CD4-positive, alpha-beta memory T cell (primary cell): ENCODE results near the gene IKZF1. TPM values are rescaled to one million over a fixed set of nuclear protein-coding genes. Genes with fewer than 3 reads are reported as not detected.
A peak's percentile ranks its signal among the peaks of the same experiment; 100 is the strongest.

Experiments
- CTCF ChIA-PET: fragments of 350-600 bp; sonication (Branson Sonifier 250); formaldehyde crosslinking; loops from one replicate; lab custom pipeline; 2021; ENCODE audit warnings: inconsistent platforms; ENCODE audit not compliant: partially characterized antibody; lab: Charles Lee
- POLR2A ChIA-PET: fragments of 350-600 bp; sonication (Branson Sonifier 250); formaldehyde crosslinking; loops from one replicate; lab custom pipeline; 2021; ENCODE audit not compliant: partially characterized antibody; lab: Charles Lee
- DNase-seq, 5 donors: peaks; one replicate each; pipeline versions ENCODE4 v3.0.0 to v3.0.0-alpha.2; 2020 to 2022; ENCODE audit warnings: mixed read lengths in 1 of 5
- H3K27ac ChIP-seq: one replicate; pipeline ENCODE4 v1.7.0; 2013; ENCODE audit warnings: low read depth, low read length
- H3K27me3 ChIP-seq: 2 replicates; pipeline ENCODE4 v1.7.0; 2013; ENCODE audit warnings: mild to moderate bottlenecking, low read length, moderate library complexity; ENCODE audit not compliant: insufficient read depth
- H3K36me3 ChIP-seq: 2 replicates; pipeline ENCODE4 v1.7.0; 2013; ENCODE audit warnings: mild to moderate bottlenecking, low read length, moderate library complexity; ENCODE audit not compliant: insufficient read depth
- H3K4me1 ChIP-seq: 2 replicates; pipeline ENCODE4 v1.7.0; 2013; ENCODE audit warnings: mild to moderate bottlenecking, low read length, moderate library complexity; ENCODE audit not compliant: insufficient read depth
- H3K4me3 ChIP-seq, 2 donors: one replicate each; pipeline ENCODE4 v1.7.0; 2013; ENCODE audit warnings: low read length in 2 of 2, mild to moderate bottlenecking in 1 of 2
- H3K9me3 ChIP-seq, 2 donors: one replicate each; pipeline ENCODE4 v1.7.0; 2013; ENCODE audit warnings: low read length in 2 of 2, control low read depth in 1 of 2; ENCODE audit not compliant: control insufficient read depth in 1 of 2
- H3K27ac Mint-ChIP-seq, 7 donors: one replicate each; pipeline ENCODE4 v1.8.0; 2020 to 2021; ENCODE audit warnings: mixed read lengths in 7 of 7, mild to moderate bottlenecking in 6 of 7, inconsistent platforms in 3 of 7, moderate library complexity in 3 of 7
- H3K27me3 Mint-ChIP-seq, 2 donors: one replicate each; pipeline ENCODE4 v1.8.0; 2020 to 2021; ENCODE audit warnings: mixed read lengths in 2 of 2
- H3K36me3 Mint-ChIP-seq, 2 donors: one replicate each; pipeline ENCODE4 v1.8.0; 2020 to 2021; ENCODE audit warnings: mixed read lengths in 2 of 2, inconsistent platforms in 1 of 2, mild to moderate bottlenecking in 1 of 2
- H3K4me1 Mint-ChIP-seq, 4 donors: one replicate each; pipeline ENCODE4 v1.8.0; 2020 to 2021; ENCODE audit warnings: mixed read lengths in 4 of 4, mild to moderate bottlenecking in 1 of 4
- H3K4me3 Mint-ChIP-seq, 8 donors: one replicate each; pipeline ENCODE4 v1.8.0; 2020 to 2021; ENCODE audit warnings: mixed read lengths in 8 of 8, mild to moderate bottlenecking in 7 of 8, moderate library complexity in 6 of 8, inconsistent platforms in 3 of 8
- H3K9me3 Mint-ChIP-seq, 8 donors: one replicate each; pipeline ENCODE4 v1.8.0; 2020 to 2021; ENCODE audit warnings: mixed read lengths in 8 of 8, mild to moderate bottlenecking in 5 of 8, inconsistent platforms in 3 of 8, moderate library complexity in 1 of 8
- intact Hi-C: fragments of 100-400 bp; cut with micrococcal nuclease; formaldehyde crosslinking; loops from one replicate; pipeline ENCODE4 v1.15.1; 2023
- polyA plus RNA-seq, 2 donors: library from polyadenylated mRNA; unstranded; fragments of 300-500 nt; fragmentation: Illumina TruSeq; gene quantifications; one replicate each; pipeline ENCODE4 v1.2.3, GENCODE V29; 2021
- total RNA-seq, 2 experiments: library from RNA; stranded (reverse); gene quantifications; one replicate each; pipeline ENCODE4 v1.2.3, GENCODE V29; 2021

Gene IKZF1
- total and polyA plus RNA-seq, 4 experiments from 2014 or later = 116 to 479 (median 381) TPM

DNA sequence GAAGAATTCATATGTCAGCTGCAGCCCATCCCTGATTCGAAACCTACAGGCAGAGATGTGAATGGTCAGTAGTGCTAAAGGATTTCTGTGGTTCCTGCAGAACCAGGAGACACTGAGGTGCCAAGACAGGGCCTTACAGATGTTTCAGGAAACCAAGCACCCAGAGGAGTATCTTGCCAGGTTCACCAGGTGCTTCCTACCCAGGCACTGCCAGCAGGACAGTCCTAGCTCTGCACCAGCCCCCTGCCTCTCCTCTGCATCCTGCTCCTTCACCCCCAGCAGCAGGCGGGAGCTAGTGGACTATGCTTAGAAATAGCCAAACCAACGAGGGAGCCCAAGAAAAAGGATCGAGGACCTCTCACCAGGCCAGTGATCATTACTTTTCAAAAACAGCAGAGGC, 4.2 kb upstream of the IKZF1 start:
- Mint-ChIP-seq H3K36me3 (peaks cover 5 to 10% of the 10 kb centered on the region in 2 donors), H3K27me3 (no peaks in the 10 kb centered on the region)
- CTCF ChIA-PET = interaction anchor here (0.7 to 2.9 kb wide), 5 partner anchors 17 to 94 kb away, joined by 3 to 17 read pairs (median 6); no protein-coding TSS in a partner anchor

DNA sequence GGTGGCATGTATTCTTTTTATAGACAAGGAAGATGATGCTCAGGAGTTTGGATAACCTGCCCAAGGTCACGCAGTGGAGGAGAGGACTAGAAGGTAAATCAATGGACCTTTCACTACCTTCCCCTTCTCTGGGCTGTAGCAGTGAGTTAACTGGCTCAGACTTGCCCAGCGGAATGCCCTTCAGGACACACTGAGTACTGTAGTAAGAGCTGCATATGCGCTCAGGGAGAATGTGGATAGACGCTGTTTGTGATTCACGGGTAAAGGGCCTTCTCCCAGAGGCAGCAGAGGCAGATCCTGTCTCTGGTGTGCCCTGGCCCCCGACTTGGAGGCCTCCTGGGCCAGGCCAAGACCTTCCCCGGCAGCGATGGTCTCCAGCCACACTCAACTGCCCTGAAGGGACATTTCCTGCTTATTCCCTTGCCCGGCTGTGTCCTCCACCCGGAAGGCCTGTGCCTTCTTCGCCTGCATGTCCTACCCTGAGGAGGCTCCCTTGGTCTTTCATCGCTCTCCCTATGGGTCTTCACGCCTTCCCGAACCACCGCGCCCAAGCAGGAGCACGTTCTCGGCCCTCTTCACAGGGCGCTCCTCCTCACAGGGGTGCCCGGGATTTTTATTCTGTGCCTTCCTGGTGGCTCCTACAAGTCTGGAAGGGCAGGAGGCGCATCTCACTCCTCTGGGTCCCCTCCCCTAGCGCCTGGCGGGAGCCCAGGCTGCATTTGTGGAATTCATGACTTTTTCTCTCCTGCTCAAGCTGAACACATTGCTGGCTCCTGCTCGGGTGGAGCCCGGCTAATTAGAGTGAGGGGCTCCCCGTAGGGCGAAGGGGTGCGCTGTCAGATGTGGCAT, 1.8 kb upstream of the IKZF1 start:
- Mint-ChIP-seq H3K27ac (peak overlapping the region; percentile 87 to 98 (median 90)), H3K9me3 (peaks cover 0 to 4% (median 2%) of the 10 kb centered on the region in 8 donors), H3K4me1 (peaks cover 23 to 61% (median 38%) of the 10 kb centered on the region in 4 donors), H3K27me3 (no peaks in the 10 kb centered on the region), H3K4me3 (peak overlapping the region; percentile 87 to 93 (median 90)), H3K36me3 (peaks cover 26 to 33% of the 10 kb centered on the region in 2 donors)
- no peaks in the 10 kb centered on the region for H3K36me3 ChIP-seq
- peak overlapping the region; percentile 54 for H3K27ac ChIP-seq
- peaks cover 37% of the 10 kb centered on the region for H3K4me1 ChIP-seq
- no peaks in the 10 kb centered on the region for H3K27me3 ChIP-seq
- H3K9me3 ChIP-seq = no peaks in the 10 kb centered on the region
- no peak for DNase-seq
- ChIA-PET POLR2A (interaction anchor here (1.0 to 32.3 kb wide), 6 partner anchors 20 to 93 kb away, joined by 3 to 2673 read pairs (median 625); no protein-coding TSS in a partner anchor), CTCF (interaction anchor here (14.9 kb wide), 1 partner anchor 98 kb away, joined by 173 read pairs; no protein-coding TSS in a partner anchor)
- peak overlapping the region; percentile 21 to 56 for H3K4me3 ChIP-seq
- intact Hi-C loops = loop anchor here (1.0 kb wide), 1 partner anchor 9 kb away; no protein-coding TSS in a partner anchor

More for the DNA sequence above, 4.2 kb upstream of the IKZF1 start:
- H3K36me3 ChIP-seq = no peaks in the 10 kb centered on the region
- Mint-ChIP-seq H3K4me3 (peak overlapping the region in 7 of 8 donors; percentile 31 to 75 (median 60)), H3K27ac (peak overlapping the region; percentile 15 to 90 (median 78)), H3K4me1 (peaks cover 27 to 61% (median 49%) of the 10 kb centered on the region in 4 donors), H3K9me3 (peaks cover 0 to 4% (median 2%) of the 10 kb centered on the region in 8 donors)
- POLR2A ChIA-PET = interaction anchor here (1.0 to 31.2 kb wide), 9 partner anchors 7 to 361 kb away, joined by 3 to 945 read pairs (median 6); no protein-coding TSS in a partner anchor
- H3K4me1 ChIP-seq = peaks cover 40% of the 10 kb centered on the region
- no peaks in the 10 kb centered on the region for H3K9me3 ChIP-seq
- DNase-seq = no peak
- no peak overlapping the region for H3K27ac ChIP-seq
- intact Hi-C loops = no loop called here
- no peaks in the 10 kb centered on the region for H3K27me3 ChIP-seq
- H3K4me3 ChIP-seq = no peak overlapping the region

GRCh38 chr7:50303335-50304128, 984 bp upstream of the IKZF1 start:
- Histone ChIP-seq H3K27me3 (no peaks in the 10 kb centered on the region), H3K4me1 (peaks cover 45% of the 10 kb centered on the region), H3K9me3 (no peaks in the 10 kb centered on the region), H3K27ac (peak overlapping the region; percentile 90), H3K4me3 (peak overlapping the region; percentile 21 to 86), H3K36me3 (no peaks in the 10 kb centered on the region)
- POLR2A ChIA-PET = interaction anchor here (1.0 to 32.3 kb wide), 7 partner anchors 19 to 94 kb away, joined by 3 to 2673 read pairs (median 575); no protein-coding TSS in a partner anchor
- peaks cover 0 to 4% (median 2%) of the 10 kb centered on the region in 8 donors for H3K9me3 Mint-ChIP-seq
- CTCF ChIA-PET = interaction anchor here (1.8 to 14.9 kb wide), 4 partner anchors 31 to 99 kb away, joined by 5 to 336 read pairs (median 99); no protein-coding TSS in a partner anchor
- DNase-seq = peak in 3 of 5 donors; percentile 51 to 63 (median 56)
- intact Hi-C loops = loop anchor here (1.0 kb wide), 1 partner anchor 10 kb away; no protein-coding TSS in a partner anchor
- no peaks in the 10 kb centered on the region for H3K27me3 Mint-ChIP-seq
- H3K36me3 Mint-ChIP-seq = peaks cover 33 to 37% of the 10 kb centered on the region in 2 donors
- H3K4me1 Mint-ChIP-seq = peaks cover 28 to 68% (median 44%) of the 10 kb centered on the region in 4 donors
- peak overlapping the region; percentile 87 to 99 (median 92) for H3K4me3 Mint-ChIP-seq
- peak overlapping the region; percentile 87 to 98 (median 90) for H3K27ac Mint-ChIP-seq

- Mint-ChIP-seq H3K4me1 (peaks cover 30 to 71% (median 43%) of the 10 kb centered on the region in 4 donors), H3K4me3 (peak overlapping the region; percentile 97 to 100 (median 100)), H3K27me3 (no peaks in the 10 kb centered on the region), H3K36me3 (peaks cover 43 to 46% of the 10 kb centered on the region in 2 donors), H3K9me3 (peaks cover 0 to 4% (median 2%) of the 10 kb centered on the region in 8 donors), H3K27ac (peak overlapping the region in 6 of 7 donors; percentile 93 to 99 (median 97))
- Histone ChIP-seq H3K4me1 (peaks cover 57% of the 10 kb centered on the region), H3K27me3 (no peaks in the 10 kb centered on the region), H3K36me3 (peaks cover 4% of the 10 kb centered on the region), H3K9me3 (no peaks in the 10 kb centered on the region), H3K27ac (peak overlapping the region; percentile 90), H3K4me3 (peak overlapping the region; percentile 86 to 96)
- POLR2A ChIA-PET = interaction anchor here (0.6 to 32.3 kb wide), 18 partner anchors 11 to 212 kb away, joined by 3 to 2673 read pairs (median 5); no protein-coding TSS in a partner anchor
- intact Hi-C loops = loop anchor here (1.0 kb wide), 1 partner anchor 39 kb away; no protein-coding TSS in a partner anchor
- DNase-seq = peak; percentile 43 to 81 (median 70)
- CTCF ChIA-PET = interaction anchor here (0.6 to 14.9 kb wide), 14 partner anchors 9 to 161 kb away, joined by 3 to 336 read pairs (median 6); no protein-coding TSS in a partner anchor
Observed at GRCh38 chr7:50304911-50305582, 531 bp downstream of the IKZF1 start.

- intact Hi-C loops = loop anchor here (1.0 to 2.0 kb wide), 2 partner anchors 40 to 55 kb away; no protein-coding TSS in a partner anchor
- H3K36me3 Mint-ChIP-seq = peaks cover 43 to 52% of the 10 kb centered on the region in 2 donors
- CTCF ChIA-PET = interaction anchor here (0.6 to 14.9 kb wide), 16 partner anchors 8 to 162 kb away, joined by 3 to 336 read pairs (median 7); no protein-coding TSS in a partner anchor
Observed at GRCh38 chr7:50305583-50306493, 1.3 kb downstream of the IKZF1 start.

More at GRCh38 chr7:50305583-50306493, 1.3 kb downstream of the IKZF1 start:
- H3K36me3 ChIP-seq = peaks cover 4% of the 10 kb centered on the region
- peaks cover 0 to 4% (median 2%) of the 10 kb centered on the region in 8 donors for H3K9me3 Mint-ChIP-seq
- peak overlapping the region; percentile 97 to 100 (median 100) for H3K4me3 Mint-ChIP-seq
- H3K9me3 ChIP-seq = no peaks in the 10 kb centered on the region
- peak overlapping the region in 6 of 7 donors; percentile 93 to 99 (median 98) for H3K27ac Mint-ChIP-seq
- H3K27ac ChIP-seq = peak overlapping the region; percentile 90
- POLR2A ChIA-PET = interaction anchor here (1.1 to 32.3 kb wide), 17 partner anchors 8 to 112 kb away, joined by 3 to 2673 read pairs (median 5); no protein-coding TSS in a partner anchor
- DNase-seq = no peak
- H3K4me1 Mint-ChIP-seq = peaks cover 30 to 71% (median 39%) of the 10 kb centered on the region in 4 donors
- H3K4me1 ChIP-seq = peaks cover 58% of the 10 kb centered on the region
- H3K4me3 ChIP-seq = peak overlapping the region; percentile 86 to 96
- H3K27me3 Mint-ChIP-seq = no peaks in the 10 kb centered on the region
- H3K27me3 ChIP-seq = no peaks in the 10 kb centered on the region
